ENCODE measurements around the gene ATF6B. TPM values are rescaled to one million over a fixed set of nuclear protein-coding genes. Genes with fewer than 3 reads are reported as not detected.

ATF6B gene
- total RNA-seq, 1 experiment from 2014 or later = 45.3 TPM

DNA sequence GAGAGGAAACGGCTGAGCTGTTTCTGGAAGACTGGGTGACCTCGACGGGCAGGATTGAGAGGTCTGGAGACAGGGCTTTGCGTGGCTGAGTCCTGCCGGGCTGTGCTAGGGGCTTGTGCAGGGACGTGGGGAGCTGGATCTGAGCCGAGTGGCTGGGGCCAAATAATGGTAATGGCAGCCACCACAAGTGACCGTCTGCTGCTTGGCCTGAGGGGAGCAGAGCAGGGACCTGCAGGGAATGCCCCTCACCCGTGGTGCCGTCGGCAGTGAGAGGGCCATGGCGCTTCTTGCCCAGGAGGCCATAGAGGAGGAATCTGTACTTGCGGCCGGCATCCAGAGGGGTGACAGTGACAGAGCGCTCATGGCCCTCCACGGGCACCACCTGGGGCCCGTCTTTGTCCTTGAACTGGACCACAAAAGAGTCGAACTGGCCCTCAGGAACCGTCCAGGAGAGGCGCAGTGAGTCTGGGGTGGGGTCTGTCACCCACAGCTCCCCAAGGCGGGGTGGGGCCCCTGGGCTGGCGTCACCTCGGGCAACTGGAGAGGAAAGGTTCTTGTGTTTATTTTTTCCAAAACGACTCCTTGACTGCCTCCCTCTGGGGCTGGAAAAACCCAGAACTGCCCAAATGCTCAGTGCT lies 58.0 kb downstream of the ATF6B start:
- no peaks in the 10 kb centered on the region for H3K36me3 Mint-ChIP-seq (ENCODE audit: insufficient read depth in 1 of 3, low read depth in 3 of 3)
- Histone ChIP-seq H3K4me2 (ENCODE audit: insufficient read depth, insufficient read length, low read length) (no peak overlapping the region), H2AFZ (ENCODE audit: low read length) (no peak overlapping the region), H2BK12ac (ENCODE audit: insufficient read length, low read depth, low read length) (no peak overlapping the region), H4K91ac (ENCODE audit: insufficient read length, low read depth, low read length) (no peak overlapping the region), H3K9me3 (ENCODE audit: control insufficient read depth, low read depth, low read length) (no peaks in the 10 kb centered on the region), H3K18ac (ENCODE audit: insufficient read length, low read depth, low read length) (no peak overlapping the region), H3K27me3 (ENCODE audit: insufficient read depth, low read length) (no peaks in the 10 kb centered on the region), H3K4me1 (ENCODE audit: insufficient read depth, low read length) (no peaks in the 10 kb centered on the region), H3K23ac (ENCODE audit: insufficient read length, low read depth, low read length) (no peak overlapping the region), H3K4ac (ENCODE audit: low read depth, low read length) (no peak overlapping the region), H3K79me2 (ENCODE audit: insufficient read depth, low read length) (no peaks in the 10 kb centered on the region), H2BK20ac (ENCODE audit: low read depth, low read length, poor library complexity, severe bottlenecking) (no peak overlapping the region), H3K9ac (ENCODE audit: extremely low read depth, insufficient read length, low read length) (no peak overlapping the region), H4K8ac (replicated peaks; ENCODE audit: insufficient read length, low read depth, low read length) (no peak overlapping the region), H3K27ac (ENCODE audit: insufficient read length, low read depth, low read length) (no peak overlapping the region), H2BK120ac (ENCODE audit: low read depth, low read length, poor library complexity, severe bottlenecking) (no peak overlapping the region), H3K56ac (ENCODE audit: insufficient read length, low read depth, low read length) (no peak overlapping the region), H3K14ac (ENCODE audit: insufficient read depth, low read length) (no peak overlapping the region), H4K20me1 (ENCODE audit: control insufficient read depth, insufficient read depth, insufficient read length) (no peaks in the 10 kb centered on the region), H3T11ph (ENCODE audit: low read length) (no peak overlapping the region), H2AK5ac (ENCODE audit: insufficient read length, low read length) (no peak overlapping the region), H4K5ac (ENCODE audit: insufficient read length, low read depth, low read length) (no peak overlapping the region), H3K79me1 (ENCODE audit: insufficient read depth, low read depth, low read length, poor library complexity, severe bottlenecking) (no peaks in the 10 kb centered on the region), H3K23me2 (ENCODE audit: insufficient read length, low read depth, low read length, poor library complexity, severe bottlenecking) (no peaks in the 10 kb centered on the region), H2BK15ac (ENCODE audit: low read depth, low read length) (no peak overlapping the region), H2BK5ac (ENCODE audit: insufficient read length, low read length) (no peak overlapping the region)
- H3K4me1 Mint-ChIP-seq = peaks cover 24 to 29% of the 10 kb centered on the region in 2 experiments
- no peak for DNase-seq
- no peaks in the 10 kb centered on the region for H3K9me3 Mint-ChIP-seq
- H3K27me3 Mint-ChIP-seq (ENCODE audit: low read depth) = peaks cover 8% of the 10 kb centered on the region
- peak overlapping the region in 1 of 3 experiments; percentile 83; a peak in 3 of 7 replicates for H3K27ac Mint-ChIP-seq
- TF ChIP-seq, protein P1, sequence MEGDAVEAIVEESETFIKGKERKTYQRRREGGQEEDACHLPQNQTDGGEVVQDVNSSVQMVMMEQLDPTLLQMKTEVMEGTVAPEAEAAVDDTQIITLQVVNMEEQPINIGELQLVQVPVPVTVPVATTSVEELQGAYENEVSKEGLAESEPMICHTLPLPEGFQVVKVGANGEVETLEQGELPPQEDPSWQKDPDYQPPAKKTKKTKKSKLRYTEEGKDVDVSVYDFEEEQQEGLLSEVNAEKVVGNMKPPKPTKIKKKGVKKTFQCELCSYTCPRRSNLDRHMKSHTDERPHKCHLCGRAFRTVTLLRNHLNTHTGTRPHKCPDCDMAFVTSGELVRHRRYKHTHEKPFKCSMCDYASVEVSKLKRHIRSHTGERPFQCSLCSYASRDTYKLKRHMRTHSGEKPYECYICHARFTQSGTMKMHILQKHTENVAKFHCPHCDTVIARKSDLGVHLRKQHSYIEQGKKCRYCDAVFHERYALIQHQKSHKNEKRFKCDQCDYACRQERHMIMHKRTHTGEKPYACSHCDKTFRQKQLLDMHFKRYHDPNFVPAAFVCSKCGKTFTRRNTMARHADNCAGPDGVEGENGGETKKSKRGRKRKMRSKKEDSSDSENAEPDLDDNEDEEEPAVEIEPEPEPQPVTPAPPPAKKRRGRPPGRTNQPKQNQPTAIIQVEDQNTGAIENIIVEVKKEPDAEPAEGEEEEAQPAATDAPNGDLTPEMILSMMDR (conservative IDR thresholded peaks at IDR 0.05) = no peak
- no CpG with 5 or more reads among the region's 24 CpGs for WGBS (ENCODE audit: extremely low coverage, insufficient read length, low lambda C conversion rate)
- no peak overlapping the region for H3K4me3 Mint-ChIP-seq

All from H9 (cell line).